NCI-H82 treated with DMSO at 0.1 percent for 48 hours (cell line): ENCODE measurements around the gene SERPINA12.
"Not testable (repeated sequence)": the region's sequence is repeated elsewhere in the genome, so short reads cannot be mapped to it uniquely, and the experiment has no call there.

ENCODE experiments used
- DNase-seq: peaks from one replicate; lab custom pipeline; 2025; ENCODE audit not compliant: unreplicated experiment; lab: John Stamatoyannopoulos, UW

SERPINA12 gene

DNA sequence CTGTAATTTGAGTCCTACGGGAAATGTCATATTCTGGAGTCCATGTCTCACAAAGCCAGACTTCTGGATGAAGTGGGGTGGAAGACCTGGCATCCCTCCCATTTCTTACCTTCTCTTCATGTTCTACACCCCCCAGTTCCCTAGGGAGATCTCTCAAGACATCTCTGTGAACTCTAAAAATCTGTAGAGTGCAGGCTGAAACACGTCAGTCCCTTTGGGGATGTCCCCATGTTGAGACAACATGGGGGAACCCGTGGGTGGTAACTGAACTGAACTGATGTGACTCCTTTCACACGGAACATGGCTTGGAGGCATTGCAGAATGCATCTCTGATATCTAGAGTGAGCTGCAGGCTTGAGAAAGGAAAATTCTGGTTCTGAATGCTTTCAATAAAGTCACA lies 15.2 kb downstream of the SERPINA12 start:
- DNase-seq, result no peak

GRCh38 chr14:94491511-94491910 lies 17.8 kb downstream of the SERPINA12 start:
- no peak for DNase-seq

GRCh38 chr14:94489336-94489735 lies 19.9 kb downstream of the SERPINA12 start:
- DNase-seq, result no peak

- DNase-seq, result no peak
Measured at GRCh38 chr14:94486883-94487282, 22.4 kb downstream of the SERPINA12 start.

GRCh38 chr14:94485944-94486841 lies 23.1 kb downstream of the SERPINA12 start:
- no peak for DNase-seq

DNA sequence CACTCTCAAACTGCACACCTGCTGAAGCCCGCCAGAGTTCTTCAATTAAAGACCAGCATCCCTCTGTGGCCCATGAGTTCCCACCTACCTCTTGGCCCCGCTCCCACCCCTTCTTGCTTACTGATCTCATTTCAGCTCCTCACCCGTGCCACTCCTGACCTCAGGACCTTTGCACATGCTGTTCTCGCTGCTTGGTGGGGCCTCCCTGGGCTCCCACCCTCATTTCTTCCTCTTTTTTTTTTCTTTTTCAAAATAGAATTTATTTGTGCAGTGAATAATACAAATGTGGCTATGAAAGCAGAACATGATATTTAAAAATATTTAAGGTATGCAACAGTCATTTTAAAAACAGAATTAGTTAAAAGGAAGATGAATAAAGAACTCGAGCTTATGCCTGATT lies 24.8 kb downstream of the SERPINA12 start:
- DNase-seq, result no peak

GRCh38 chr14:94483729-94484275 lies 25.5 kb downstream of the SERPINA12 start:
- DNase-seq, result no peak

DNA sequence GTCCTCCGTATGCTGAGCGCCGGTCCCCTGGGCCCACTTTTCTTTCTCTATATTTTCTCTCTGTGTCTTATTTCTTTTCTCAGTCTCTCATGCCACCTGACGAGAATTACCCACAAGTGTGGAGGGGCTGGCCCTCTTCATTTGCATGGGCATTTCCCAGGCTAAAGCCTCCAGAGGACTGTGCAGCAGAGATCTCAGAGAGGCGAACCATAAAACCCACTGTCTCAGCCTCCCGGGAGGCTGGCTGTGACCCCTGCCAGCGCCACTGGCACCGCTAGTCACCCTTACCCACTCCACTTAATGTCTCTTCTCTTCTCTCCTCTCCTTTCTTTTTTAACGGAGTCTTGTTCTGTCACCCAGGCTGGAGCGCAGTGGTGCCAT lies 26.2 kb downstream of the SERPINA12 start:
- DNase-seq, result no peak

DNA sequence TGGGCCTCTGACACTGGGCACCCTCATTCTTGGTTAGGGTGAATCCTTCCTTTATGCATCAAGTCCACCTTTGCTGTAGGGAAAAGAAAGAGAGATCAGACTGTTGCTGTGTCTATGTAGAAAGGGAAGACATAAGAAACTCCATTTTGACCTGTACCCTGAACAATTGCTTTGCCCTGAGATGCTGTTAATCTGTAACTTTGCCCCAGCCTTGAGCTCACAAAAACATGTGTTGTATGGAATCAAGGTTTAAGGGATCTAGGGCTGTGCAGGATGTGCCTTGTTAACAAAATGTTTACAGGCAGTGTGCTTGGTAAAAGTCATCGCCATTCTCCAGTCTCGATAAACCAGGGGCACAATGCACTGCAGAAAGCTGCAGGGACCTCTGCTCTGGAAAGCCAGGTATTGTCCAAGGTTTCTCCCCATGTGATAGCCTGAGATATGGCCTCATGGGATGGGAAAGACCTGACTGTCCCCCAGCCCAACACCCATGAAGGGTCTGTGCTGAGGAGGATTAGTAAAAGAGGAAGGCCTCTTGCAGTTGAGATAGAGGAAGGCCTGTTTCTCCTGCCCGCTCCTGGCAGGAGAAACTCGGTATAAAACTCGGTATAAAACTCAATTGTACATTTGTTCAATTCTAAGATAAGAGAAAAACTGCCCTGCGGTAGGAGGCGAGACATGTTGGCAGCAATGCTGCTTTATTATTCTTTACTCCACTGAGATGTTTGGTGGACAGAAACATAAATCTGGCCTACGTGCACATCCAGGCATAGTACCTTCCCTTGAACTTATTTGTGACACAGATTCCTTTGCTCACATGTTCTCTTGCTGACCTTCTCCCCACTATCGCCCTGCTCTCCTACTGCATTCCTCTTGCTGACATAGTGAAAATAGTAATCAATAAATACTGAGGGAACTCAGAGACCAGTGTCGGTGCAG lies 26.9 kb downstream of the SERPINA12 start:
- DNase-seq, result not testable (repeated sequence)

DNA sequence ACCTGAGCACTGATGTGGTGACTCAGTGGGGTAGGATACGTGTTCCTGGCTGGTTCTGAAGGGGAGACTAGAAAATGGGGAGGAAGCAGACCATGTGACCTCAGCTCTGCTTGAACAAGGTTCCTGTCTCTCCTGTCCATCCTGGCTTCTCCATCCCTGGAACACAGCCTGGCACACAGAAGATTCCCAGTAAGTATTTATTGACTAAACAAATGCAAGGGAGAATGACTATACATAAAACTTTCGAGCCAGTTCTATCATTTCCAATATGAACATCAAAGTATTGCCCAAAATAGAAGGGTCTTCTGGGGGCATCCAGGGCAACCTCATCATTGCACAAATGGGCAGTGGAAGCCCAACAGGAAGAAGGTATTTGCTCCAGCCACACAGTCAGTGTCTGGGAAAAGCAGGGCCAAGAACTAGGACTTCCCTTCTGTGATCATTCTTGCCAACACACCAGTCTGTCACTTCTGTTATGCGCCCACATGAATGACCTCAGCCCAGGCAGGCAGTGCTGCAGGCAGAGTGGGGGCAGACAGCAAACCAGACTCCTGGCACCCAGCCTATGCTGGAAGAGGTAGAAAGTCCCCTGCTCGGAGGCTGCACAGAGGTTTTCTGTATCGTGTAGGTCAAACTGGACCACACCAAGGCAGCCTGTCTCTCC lies 27.7 kb downstream of the SERPINA12 start:
- no peak for DNase-seq

DNA sequence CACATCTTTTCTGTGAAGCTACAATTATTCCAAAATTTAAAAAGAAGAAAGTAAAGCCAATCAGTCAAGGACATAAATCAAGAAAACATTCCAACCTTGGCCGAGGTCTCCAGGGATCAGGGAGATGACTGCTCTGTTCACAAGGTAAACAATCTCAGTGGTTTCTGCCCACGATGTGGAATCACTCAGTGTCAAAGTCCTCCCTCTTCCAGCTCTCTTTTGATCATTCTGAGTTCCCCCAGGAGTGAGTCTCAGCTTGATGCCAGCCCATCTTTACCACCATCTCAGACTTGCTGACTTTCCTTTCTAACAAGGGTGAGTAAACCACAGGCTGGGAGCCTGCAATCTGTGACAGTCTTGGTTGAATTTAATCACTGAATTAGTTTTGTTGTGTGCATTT lies 28.5 kb downstream of the SERPINA12 start:
- DNase-seq, result no peak

- DNase-seq, result no peak
Measured at GRCh38 chr14:94478420-94478819, 30.8 kb downstream of the SERPINA12 start.

DNA sequence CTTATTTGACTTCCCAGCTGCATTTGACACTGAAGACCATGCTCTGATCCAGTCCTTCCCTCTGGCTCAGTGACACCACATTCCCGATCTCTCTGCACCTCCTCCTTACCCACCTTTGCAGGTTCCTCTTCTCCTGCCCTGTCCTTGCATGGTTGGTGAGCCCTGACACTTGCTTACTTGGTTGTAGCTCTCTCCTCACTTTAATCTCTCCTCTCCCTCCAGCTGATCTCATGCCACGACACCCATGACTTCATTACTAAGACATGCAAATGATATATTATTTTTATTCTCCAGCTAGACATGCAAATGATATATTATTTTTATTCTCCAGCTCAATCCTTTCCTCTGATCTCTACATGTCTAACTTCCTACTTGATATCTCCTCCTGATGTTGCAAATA lies 33.2 kb downstream of the SERPINA12 start, which contains the start of gene SERPINA9:
Gene SERPINA9, minus strand, starts transcription at position 175 of the 400 bp plus-strand sequence. CDS start 6,357 bp downstream, outside the sequence.
- no peak for DNase-seq

- DNase-seq, result no peak
Measured at GRCh38 chr14:94474581-94475031, 34.7 kb downstream of the SERPINA12 start.

GRCh38 chr14:94473666-94474410 lies 35.4 kb downstream of the SERPINA12 start:
- DNase-seq, result no peak

DNA sequence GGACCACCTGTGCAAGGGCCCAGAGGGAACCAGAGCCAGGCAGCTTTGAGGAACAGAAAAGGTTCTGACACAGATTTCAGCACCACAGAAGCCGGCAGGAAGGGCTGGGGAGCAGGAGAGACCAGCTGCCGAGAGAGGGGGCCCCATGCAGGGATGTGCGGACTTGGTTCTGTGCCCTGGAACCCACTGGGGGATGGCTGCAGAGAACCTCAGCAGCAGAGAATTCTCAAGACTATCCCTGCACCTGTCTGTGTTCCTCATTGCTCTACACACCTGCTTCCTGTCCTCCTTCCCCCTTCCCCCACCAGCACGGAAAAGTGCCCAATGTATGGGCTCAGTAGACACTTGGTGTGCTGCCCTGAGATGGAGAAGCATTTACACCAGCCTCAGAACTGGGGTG lies 36.4 kb downstream of the SERPINA12 start:
- DNase-seq, result no peak

GRCh38 chr14:94471045-94471444 lies 38.2 kb downstream of the SERPINA12 start:
- no peak for DNase-seq

DNA sequence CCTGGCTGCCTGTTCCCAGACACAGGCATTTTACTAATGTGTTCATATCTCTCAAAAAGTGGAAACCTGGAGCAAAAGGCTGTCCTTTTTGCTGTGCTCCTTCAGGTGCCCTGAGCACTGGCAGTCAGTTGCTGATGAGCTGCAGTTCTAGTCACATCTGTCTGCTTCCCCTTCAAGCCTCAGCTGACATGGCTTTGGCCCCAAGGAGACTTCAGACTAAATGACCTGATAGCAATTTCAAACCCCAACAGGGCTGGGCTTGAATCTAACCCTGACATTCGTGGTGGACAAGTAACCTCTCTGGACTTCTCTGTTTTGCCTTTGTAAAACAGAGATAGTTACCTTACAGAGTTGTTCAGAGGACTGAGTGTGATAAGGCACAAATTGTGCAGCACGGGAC lies 39.0 kb downstream of the SERPINA12 start:
- no peak for DNase-seq

DNA sequence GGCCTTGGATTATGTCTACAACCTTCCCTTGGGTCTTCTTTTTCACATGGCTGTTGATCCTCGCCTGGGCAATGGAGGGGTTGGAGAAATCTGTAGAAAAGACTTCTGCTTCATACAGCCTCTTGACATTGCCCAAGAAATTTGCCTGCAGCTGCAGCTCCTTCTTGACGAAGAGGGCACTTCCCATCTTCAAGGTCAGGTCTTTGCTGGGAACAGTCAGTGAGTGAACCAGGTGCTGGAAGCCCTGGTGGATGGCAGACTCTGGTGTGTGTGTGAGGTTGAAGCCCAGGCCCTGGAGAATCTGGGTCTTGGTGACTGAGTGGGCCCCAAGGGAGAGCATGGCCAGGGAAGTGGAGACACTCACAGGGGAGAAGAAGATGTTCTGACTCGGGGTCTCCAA lies 40.0 kb downstream of the SERPINA12 start:
- no peak for DNase-seq
